Measurements from ENCODE around the gene RBM41. TPM values are rescaled to one million over a fixed set of nuclear protein-coding genes. Genes with fewer than 3 reads are reported as not detected.

The RBM41 gene
- total RNA-seq, 1 experiment from 2014 or later = 19.4 TPM

GRCh38 chrX:107146670-107147069 lies 28.0 kb upstream of the RBM41 start:
- no peaks in the 10 kb centered on the region for H4K20me1 ChIP-seq (ENCODE audit: control insufficient read depth, insufficient read depth, insufficient read length)
- no peak overlapping the region for H3K56ac ChIP-seq (ENCODE audit: insufficient read length, low read depth, low read length)
- Mint-ChIP-seq H3K4me3 (no peak overlapping the region), H3K27me3 (ENCODE audit: low read depth) (no peaks in the 10 kb centered on the region; the same call in 1 of the 2 replicates), H3K36me3 (ENCODE audit: insufficient read depth in 1 of 3, low read depth in 3 of 3) (peaks cover 0 to 6% (median 4%) of the 10 kb centered on the region in 3 experiments; a peak in 3 of 7 replicates), H3K27ac (no peak overlapping the region), H3K9me3 (peaks cover 0 to 29% of the 10 kb centered on the region in 2 experiments; a peak in 2 of 5 replicates), H3K4me1 (peaks cover 20 to 26% of the 10 kb centered on the region in 2 experiments)
- H2BK5ac ChIP-seq (ENCODE audit: insufficient read length, low read length) = no peak overlapping the region
- no peak overlapping the region for H3K27ac ChIP-seq (ENCODE audit: insufficient read length, low read depth, low read length)
- peaks cover 2% of the 10 kb centered on the region; the same call in 1 of the 2 replicates for H3K4me1 ChIP-seq (ENCODE audit: insufficient read depth, low read length)
- no peak overlapping the region for H3T11ph ChIP-seq (ENCODE audit: low read length)
- no peak overlapping the region for H3K14ac ChIP-seq (ENCODE audit: insufficient read depth, low read length)
- H3K4ac ChIP-seq (ENCODE audit: low read depth, low read length) = no peak overlapping the region
- H3K79me1 ChIP-seq (ENCODE audit: insufficient read depth, low read depth, low read length, poor library complexity, severe bottlenecking) = no peaks in the 10 kb centered on the region
- H3K79me2 ChIP-seq (ENCODE audit: insufficient read depth, low read length) = no peaks in the 10 kb centered on the region
- peaks cover 5% of the 10 kb centered on the region for H3K9me3 ChIP-seq (ENCODE audit: control insufficient read depth, low read depth, low read length)
- no peak for DNase-seq
- no peak overlapping the region for H3K4me2 ChIP-seq (ENCODE audit: insufficient read depth, insufficient read length, low read length)
- H2BK20ac ChIP-seq (ENCODE audit: low read depth, low read length, poor library complexity, severe bottlenecking) = no peak overlapping the region
- no peak overlapping the region for H2BK12ac ChIP-seq (ENCODE audit: insufficient read length, low read depth, low read length)
- no peak overlapping the region for H2AK5ac ChIP-seq (ENCODE audit: insufficient read length, low read length)
- no peak overlapping the region for H4K5ac ChIP-seq (ENCODE audit: insufficient read length, low read depth, low read length)
- no peak overlapping the region for H3K9ac ChIP-seq (ENCODE audit: extremely low read depth, insufficient read length, low read length)
- no peak overlapping the region for H4K91ac ChIP-seq (ENCODE audit: insufficient read length, low read depth, low read length)
- H2BK15ac ChIP-seq (ENCODE audit: low read depth, low read length) = no peak overlapping the region
- H3K23me2 ChIP-seq (ENCODE audit: insufficient read length, low read depth, low read length, poor library complexity, severe bottlenecking) = no peaks in the 10 kb centered on the region
- no peak overlapping the region for H3K18ac ChIP-seq (ENCODE audit: insufficient read length, low read depth, low read length)
- no peak overlapping the region for H2BK120ac ChIP-seq (ENCODE audit: low read depth, low read length, poor library complexity, severe bottlenecking)
- no peaks in the 10 kb centered on the region for H3K27me3 ChIP-seq (ENCODE audit: insufficient read depth, low read length)
- no peak overlapping the region for H4K8ac ChIP-seq (replicated peaks; ENCODE audit: insufficient read length, low read depth, low read length)
- H2AFZ ChIP-seq (ENCODE audit: low read length) = no peak overlapping the region
- H3K23ac ChIP-seq (ENCODE audit: insufficient read length, low read depth, low read length) = no peak overlapping the region
- no peak for TF ChIP-seq CTCF (conservative IDR thresholded peaks at IDR 0.05)
